K562 (cell line): ENCODE measurements around the gene KCNJ10. TPM values are rescaled to one million over a fixed set of nuclear protein-coding genes. Genes with fewer than 3 reads are reported as not detected.

ENCODE experiments used
- ATF7 ChIP-seq: fragments of 450-650 bp; IDR thresholded peaks from 2 replicates; pipeline ENCODE4 v1.7.1; 2014; ENCODE audit warnings: mild to moderate bottlenecking, moderate library complexity
- CEBPB ChIP-seq: fragments of 450-650 bp; IDR thresholded peaks from 2 replicates; pipeline ENCODE4 v1.6.1; 2016; ENCODE audit warnings: missing genetic modification characterization, missing compliant biosample characterization
- ELF1 ChIP-seq: fragments of 200-800 bp; sonication (Bioruptor generic); IDR thresholded peaks from 2 replicates; pipeline ENCODE4 v1.6.1; 2016; ENCODE audit warnings: missing genetic modification characterization, missing compliant biosample characterization
- HIVEP1 ChIP-seq: fragments of 250-450 bp; sonication (Bioruptor Pico); IDR thresholded peaks from 2 replicates; pipeline ENCODE4 v1.4.0; 2020; ENCODE audit warnings: mild to moderate bottlenecking
- MCM7 ChIP-seq, 2 experiments: fragments of 450-650 bp; IDR thresholded peaks; 2 replicates each; pipeline ENCODE4 v1.6.1; 2016 to 2018
- NR2C1 ChIP-seq, 2 experiments: fragments of 450-650 bp; IDR thresholded peaks; 2 replicates each; pipeline ENCODE4 v1.6.1; 2017; ENCODE audit warnings: mild to moderate bottlenecking in 2 of 2, antibody characterized with exemption in 1 of 2, inconsistent platforms in 1 of 2, missing compliant biosample characterization in 1 of 2, missing genetic modification characterization in 1 of 2
- NRF1 ChIP-seq, 2 experiments: fragments of 450-650 bp; IDR thresholded peaks in 1 of 2; conservative IDR thresholded peaks in 1 of 2; 2 replicates each; pipeline ENCODE4 v1.6.1; 2014; ENCODE audit warnings: mild to moderate bottlenecking in 2 of 2
- ZBTB7A ChIP-seq: IDR thresholded peaks from 2 replicates; pipeline ENCODE4 v1.6.1; 2011; ENCODE audit warnings: low read depth, mild to moderate bottlenecking, low read length, moderate library complexity, borderline replicate concordance; ENCODE audit not compliant: control insufficient read depth
- ZFX ChIP-seq: sonication (generic); formaldehyde crosslinking; IDR thresholded peaks from 2 replicates; pipeline ENCODE4 v1.8.0; 2022; ENCODE audit warnings: mild to moderate bottlenecking, missing genetic modification reagents, moderate library complexity
- ZNF644 ChIP-seq: fragments of 200-800 bp; sonication (Bioruptor generic); IDR thresholded peaks from 2 replicates; pipeline ENCODE4 v1.6.1; 2016; ENCODE audit warnings: low read depth, missing genetic modification characterization, missing compliant biosample characterization
- polyA plus RNA-seq, 8 experiments: library from polyadenylated mRNA; depleted of rRNA in 4 of 8; stranded (reverse) in 5 of 8; unstranded in 3 of 8; fragments of >200 nt; fragmentation: Nextera tagmentation in 2 of 8; fragmentation: Illumina TruSeq in 1 of 8; extraction: Ambion mirVana in 2 of 8; extraction: Trizol in 1 of 8; gene quantifications; 2 replicates each; pipeline versions ENCODE4 v1.2.1 to v1.2.3, GENCODE V29; 2011 to 2014; ENCODE audit warnings: inconsistent platforms in 1 of 8, missing spikeins in 1 of 8
- total RNA-seq, 7 experiments: library from RNA; depleted of rRNA in 6 of 7; stranded (reverse); fragments of >200 nt in 6 of 7; fragmentation: Illumina TruSeq in 2 of 7; extraction: Trizol in 2 of 7; gene quantifications; 2 replicates each; pipeline versions ENCODE4 v1.2.1 to v1.2.3, GENCODE V29; 2011 to 2021; ENCODE audit warnings: low replicate concordance in 1 of 7
- TF ChIP-seq, protein P1 (sequence below), 2 experiments: fragments of 450-650 bp in 1 of 2; sonication (generic) in 1 of 2; formaldehyde crosslinking; conservative IDR thresholded peaks; 2 replicates each; pipeline versions ENCODE4 v1.4.0 to v1.8.1; 2020 to 2022; ENCODE audit warnings: mild to moderate bottlenecking in 1 of 2, missing genetic modification reagents in 1 of 2
- TF ChIP-seq, protein P2 (sequence below): fragments of 250-450 bp; sonication (Bioruptor Pico); IDR thresholded peaks from 2 replicates; pipeline ENCODE4 v1.8.0; 2022; ENCODE audit warnings: moderate library complexity, mild to moderate bottlenecking, inconsistent platforms
- TF ChIP-seq, protein P3 (sequence below), 2 experiments: IDR thresholded peaks in 1 of 2; conservative IDR thresholded peaks in 1 of 2; 2 replicates each; pipeline ENCODE4 v1.6.1; 2016; ENCODE audit warnings: low read depth in 2 of 2, mild to moderate bottlenecking in 1 of 2, missing compliant biosample characterization in 1 of 2, missing genetic modification characterization in 1 of 2, moderate library complexity in 1 of 2
- TF ChIP-seq, protein P4 (sequence below), 2 experiments: fragments of 200-800 bp in 1 of 2; sonication (Bioruptor generic) in 1 of 2; sonication (generic) in 1 of 2; formaldehyde crosslinking in 1 of 2; IDR thresholded peaks in 1 of 2; conservative IDR thresholded peaks in 1 of 2; 2 replicates each; pipeline versions ENCODE4 v1.5.0 to v1.6.1; 2016 to 2020; ENCODE audit warnings: missing compliant biosample characterization in 1 of 2, missing genetic modification characterization in 1 of 2, missing genetic modification reagents in 1 of 2
- TF ChIP-seq, protein P5 (sequence below): fragments of 450-650 bp; formaldehyde crosslinking; IDR thresholded peaks from 2 replicates; pipeline ENCODE4 v1.4.0; 2020; ENCODE audit warnings: mild to moderate bottlenecking, moderate library complexity

KCNJ10 gene
- total and polyA plus RNA-seq, 9 of the 15 experiments (the other 6 are each of a cell fraction or from before 2014, with no cell fraction given) = 0.06 to 0.11 TPM; not detected in 7

DNA sequence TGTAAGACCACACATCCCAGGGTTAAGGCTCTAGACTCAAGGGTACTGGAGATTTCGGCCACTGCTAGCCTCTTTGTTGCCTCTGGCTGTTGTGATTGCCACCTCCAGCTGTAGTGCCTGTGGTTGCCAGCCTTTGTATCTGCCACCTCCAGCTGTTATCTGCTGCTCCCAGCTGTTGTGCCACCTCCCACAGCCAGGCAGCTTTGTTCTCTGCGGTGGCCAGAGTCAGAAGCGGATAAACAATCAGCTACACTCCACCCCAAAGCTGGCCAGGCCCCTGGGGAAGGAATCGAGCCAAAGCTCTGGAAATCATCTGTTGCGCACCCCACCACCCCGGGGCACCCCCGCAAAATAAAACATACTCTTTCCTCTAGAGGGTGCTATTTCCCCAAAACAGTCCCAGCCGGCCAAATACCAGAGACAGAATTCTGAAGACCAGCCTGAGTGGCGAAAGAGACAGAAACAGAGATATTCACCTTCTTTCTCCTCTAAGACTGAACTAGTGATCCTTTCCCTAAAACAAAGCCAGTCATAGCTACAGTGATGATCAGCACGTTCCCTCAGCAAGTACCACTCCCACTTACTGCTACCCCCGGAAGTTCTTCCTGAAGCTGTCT is 23.4 kb downstream of the KCNJ10 start (continued):
- TF ChIP-seq, protein P1, sequence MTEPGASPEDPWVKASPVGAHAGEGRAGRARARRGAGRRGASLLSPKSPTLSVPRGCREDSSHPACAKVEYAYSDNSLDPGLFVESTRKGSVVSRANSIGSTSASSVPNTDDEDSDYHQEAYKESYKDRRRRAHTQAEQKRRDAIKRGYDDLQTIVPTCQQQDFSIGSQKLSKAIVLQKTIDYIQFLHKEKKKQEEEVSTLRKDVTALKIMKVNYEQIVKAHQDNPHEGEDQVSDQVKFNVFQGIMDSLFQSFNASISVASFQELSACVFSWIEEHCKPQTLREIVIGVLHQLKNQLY (CRISPR knock-in tag; conservative IDR thresholded peaks at IDR 0.05) = no peak
- TF ChIP-seq, protein P2, sequence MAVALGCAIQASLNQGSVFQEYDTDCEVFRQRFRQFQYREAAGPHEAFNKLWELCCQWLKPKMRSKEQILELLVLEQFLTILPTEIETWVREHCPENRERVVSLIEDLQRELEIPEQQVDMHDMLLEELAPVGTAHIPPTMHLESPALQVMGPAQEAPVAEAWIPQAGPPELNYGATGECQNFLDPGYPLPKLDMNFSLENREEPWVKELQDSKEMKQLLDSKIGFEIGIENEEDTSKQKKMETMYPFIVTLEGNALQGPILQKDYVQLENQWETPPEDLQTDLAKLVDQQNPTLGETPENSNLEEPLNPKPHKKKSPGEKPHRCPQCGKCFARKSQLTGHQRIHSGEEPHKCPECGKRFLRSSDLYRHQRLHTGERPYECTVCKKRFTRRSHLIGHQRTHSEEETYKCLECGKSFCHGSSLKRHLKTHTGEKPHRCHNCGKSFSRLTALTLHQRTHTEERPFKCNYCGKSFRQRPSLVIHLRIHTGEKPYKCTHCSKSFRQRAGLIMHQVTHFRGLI (CRISPR knock-in tag) = peak; percentile 74; the same call in 1 of the 2 replicates
- TF ChIP-seq NR2C1 (IDR thresholded peaks at IDR 0.05) (no peak), NR2C1 (tag; IDR thresholded peaks at IDR 0.05) (peak; percentile 50; the same call in 1 of the 2 replicates), ATF7 (peak; percentile 72; the same call in 1 of the 2 replicates), ZNF644 (tag) (peak; percentile 97), NRF1 (conservative IDR thresholded peaks at IDR 0.05 in 1 of 2, IDR thresholded peaks at IDR 0.05 in 1 of 2) (peak; percentile 82 to 84), HIVEP1 (no peak), CEBPB (tag) (peak; percentile 71), MCM7 (IDR thresholded peaks at IDR 0.05) (no peak), ZBTB7A (peak; percentile 46; the same call in 1 of the 2 replicates), ELF1 (tag) (peak; percentile 55; the same call in 1 of the 2 replicates), ZFX (CRISPR knock-in tag) (no peak)
- TF ChIP-seq, protein P3, sequence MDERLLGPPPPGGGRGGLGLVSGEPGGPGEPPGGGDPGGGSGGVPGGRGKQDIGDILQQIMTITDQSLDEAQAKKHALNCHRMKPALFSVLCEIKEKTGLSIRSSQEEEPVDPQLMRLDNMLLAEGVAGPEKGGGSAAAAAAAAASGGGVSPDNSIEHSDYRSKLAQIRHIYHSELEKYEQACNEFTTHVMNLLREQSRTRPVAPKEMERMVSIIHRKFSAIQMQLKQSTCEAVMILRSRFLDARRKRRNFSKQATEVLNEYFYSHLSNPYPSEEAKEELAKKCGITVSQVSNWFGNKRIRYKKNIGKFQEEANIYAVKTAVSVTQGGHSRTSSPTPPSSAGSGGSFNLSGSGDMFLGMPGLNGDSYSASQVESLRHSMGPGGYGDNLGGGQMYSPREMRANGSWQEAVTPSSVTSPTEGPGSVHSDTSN (CRISPR knock-in tag; IDR thresholded peaks at IDR 0.05; ENCODE audit: low read depth) = no peak
- TF ChIP-seq, protein P3 (tag; conservative IDR thresholded peaks at IDR 0.05; ENCODE audit: low read depth) = peak; percentile 30; the same call in 1 of the 2 replicates
- TF ChIP-seq, protein P4, sequence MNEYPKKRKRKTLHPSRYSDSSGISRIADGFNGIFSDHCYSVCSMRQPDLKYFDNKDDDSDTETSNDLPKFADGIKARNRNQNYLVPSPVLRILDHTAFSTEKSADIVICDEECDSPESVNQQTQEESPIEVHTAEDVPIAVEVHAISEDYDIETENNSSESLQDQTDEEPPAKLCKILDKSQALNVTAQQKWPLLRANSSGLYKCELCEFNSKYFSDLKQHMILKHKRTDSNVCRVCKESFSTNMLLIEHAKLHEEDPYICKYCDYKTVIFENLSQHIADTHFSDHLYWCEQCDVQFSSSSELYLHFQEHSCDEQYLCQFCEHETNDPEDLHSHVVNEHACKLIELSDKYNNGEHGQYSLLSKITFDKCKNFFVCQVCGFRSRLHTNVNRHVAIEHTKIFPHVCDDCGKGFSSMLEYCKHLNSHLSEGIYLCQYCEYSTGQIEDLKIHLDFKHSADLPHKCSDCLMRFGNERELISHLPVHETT (CRISPR knock-in tag; conservative IDR thresholded peaks at IDR 0.05 in 1 of 2, IDR thresholded peaks at IDR 0.05 in 1 of 2) = peak in 1 of 2 experiments; percentile 92; a peak in 2 of 4 replicates
- TF ChIP-seq, protein P5, sequence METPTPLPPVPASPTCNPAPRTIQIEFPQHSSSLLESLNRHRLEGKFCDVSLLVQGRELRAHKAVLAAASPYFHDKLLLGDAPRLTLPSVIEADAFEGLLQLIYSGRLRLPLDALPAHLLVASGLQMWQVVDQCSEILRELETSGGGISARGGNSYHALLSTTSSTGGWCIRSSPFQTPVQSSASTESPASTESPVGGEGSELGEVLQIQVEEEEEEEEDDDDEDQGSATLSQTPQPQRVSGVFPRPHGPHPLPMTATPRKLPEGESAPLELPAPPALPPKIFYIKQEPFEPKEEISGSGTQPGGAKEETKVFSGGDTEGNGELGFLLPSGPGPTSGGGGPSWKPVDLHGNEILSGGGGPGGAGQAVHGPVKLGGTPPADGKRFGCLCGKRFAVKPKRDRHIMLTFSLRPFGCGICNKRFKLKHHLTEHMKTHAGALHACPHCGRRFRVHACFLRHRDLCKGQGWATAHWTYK (CRISPR knock-in tag) = peak; percentile 69; the same call in 1 of the 2 replicates
